ENCODE data around the gene KIRREL3.
"Not testable (repeated sequence)": the region's sequence is repeated elsewhere in the genome, so short reads cannot be mapped to it uniquely, and the experiment has no call there.

Gene KIRREL3

GRCh38 chr11:126374562-126375300, 625.8 kb downstream of the KIRREL3 start:
- not testable (repeated sequence) for H3K36me3 ChIP-seq (ENCODE audit: control insufficient read depth in 1 of 2, insufficient read depth in 2 of 2, low read length in 2 of 2); H3K9me3 ChIP-seq (ENCODE audit: control insufficient read depth in 1 of 2, low read length in 2 of 2); H3K4me3 ChIP-seq (ENCODE audit: low read depth in 1 of 2, low read length in 2 of 2); H3K27me3 ChIP-seq (ENCODE audit: low read depth, low read length); H3K27ac ChIP-seq (ENCODE audit: low read length)
- peaks cover 0 to 12% of the 10 kb centered on the region in 2 donors for H3K4me1 ChIP-seq (ENCODE audit: control insufficient read depth in 1 of 2, insufficient read depth in 2 of 2, low read length in 2 of 2)

GRCh38 chr11:126373389-126374066, 627.0 kb downstream of the KIRREL3 start:
- H3K4me1 ChIP-seq (ENCODE audit: control insufficient read depth in 1 of 2, insufficient read depth in 2 of 2, low read length in 2 of 2); H3K36me3 ChIP-seq (ENCODE audit: control insufficient read depth in 1 of 2, insufficient read depth in 2 of 2, low read length in 2 of 2); H3K9me3 ChIP-seq (ENCODE audit: control insufficient read depth in 1 of 2, low read length in 2 of 2); H3K27ac ChIP-seq (ENCODE audit: low read length); H3K4me3 ChIP-seq (ENCODE audit: low read depth in 1 of 2, low read length in 2 of 2); H3K27me3 ChIP-seq (ENCODE audit: low read depth, low read length): not testable (repeated sequence)

Measured in muscle layer of duodenum (tissue), 2 donors.